ENCODE data around the gene PRSS33.

Gene PRSS33

DNA sequence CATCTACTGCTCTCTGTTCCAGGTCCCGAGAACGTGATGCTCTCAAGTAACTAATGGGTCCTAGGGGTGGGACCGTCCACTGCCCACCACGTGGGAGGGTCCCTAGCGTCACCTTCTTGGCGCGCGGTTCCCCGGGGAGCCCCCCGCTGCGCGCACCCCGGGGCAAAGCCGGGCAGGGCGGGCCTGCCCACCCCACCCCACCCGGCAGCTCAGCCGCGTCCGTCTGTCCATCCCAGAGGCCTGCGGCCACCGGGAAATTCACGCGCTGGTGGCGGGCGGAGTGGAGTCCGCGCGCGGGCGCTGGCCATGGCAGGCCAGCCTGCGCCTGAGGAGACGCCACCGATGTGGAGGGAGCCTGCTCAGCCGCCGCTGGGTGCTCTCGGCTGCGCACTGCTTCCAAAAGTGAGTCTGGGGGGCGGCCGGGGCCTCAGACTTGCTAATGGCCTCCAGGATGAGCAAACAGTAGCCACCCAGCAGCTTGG is 11.4 kb upstream of the PRSS33 start:
- no peak for DNase-seq

- no peak for DNase-seq
Observed at GRCh38 chr16:2795395-2796143, 8.2 kb upstream of the PRSS33 start.

GRCh38 chr16:2792940-2793339 is 5.6 kb upstream of the PRSS33 start:
- no peak for DNase-seq

- DNase-seq, result no peak
Observed at GRCh38 chr16:2791174-2791573, 3.8 kb upstream of the PRSS33 start.

DNA sequence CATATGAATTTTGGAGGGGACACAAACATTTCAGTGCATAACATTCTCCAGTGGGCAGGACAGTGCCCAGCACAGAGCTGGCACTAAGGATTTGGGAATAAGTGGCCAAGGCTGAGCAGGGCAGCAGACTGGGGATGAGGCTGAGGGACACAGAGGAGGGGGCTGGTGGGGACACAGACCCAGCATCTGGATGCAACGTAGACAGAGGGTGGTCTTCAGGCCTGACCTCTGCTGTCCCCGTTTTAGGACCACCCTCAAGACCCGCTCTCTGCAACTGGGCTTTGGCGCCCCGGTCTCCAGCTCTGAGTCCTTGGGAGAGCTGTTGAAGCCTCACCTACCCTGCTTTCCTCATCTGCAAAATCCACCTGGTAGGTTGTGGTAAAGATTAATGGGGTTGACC is 3.3 kb upstream of the PRSS33 start:
- no peak for DNase-seq

DNA sequence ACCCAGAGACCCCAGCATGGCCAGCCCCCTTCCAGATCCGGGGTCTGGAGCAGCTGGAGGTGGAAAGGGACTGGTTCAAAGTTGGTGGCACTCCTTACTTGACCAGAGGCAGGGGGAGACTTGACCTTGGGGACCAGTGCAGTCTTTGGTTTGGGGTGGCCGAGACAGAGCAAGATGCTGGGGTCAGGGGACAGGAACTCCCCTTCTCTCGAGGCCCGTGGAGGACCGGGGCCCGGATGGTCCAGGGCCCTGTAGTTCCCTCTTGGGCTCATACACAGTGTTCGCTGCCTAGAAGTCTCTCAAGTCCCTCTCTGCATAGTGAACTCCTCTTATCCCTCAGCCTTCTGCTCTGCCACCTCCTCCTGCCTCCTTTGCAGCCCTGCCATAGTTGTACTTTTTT is 601 bp upstream of the PRSS33 start:
- no peak for DNase-seq

DNA sequence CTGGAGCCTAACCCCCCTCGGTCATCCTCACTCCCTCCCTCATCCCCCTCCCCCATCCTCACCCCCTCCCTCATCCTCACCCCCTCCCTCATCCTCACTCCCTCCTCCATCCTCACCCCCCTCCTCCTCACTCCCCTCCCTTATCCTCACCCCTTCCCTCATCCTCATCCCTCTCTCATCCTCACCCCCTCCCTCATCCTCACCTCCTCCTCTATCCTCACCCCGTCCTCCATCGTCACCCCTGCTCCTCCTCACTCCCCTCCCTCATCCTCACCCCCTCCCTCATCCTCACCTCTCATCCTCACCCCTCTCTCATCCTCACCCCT is 571 bp downstream of the PRSS33 start:
- DNase-seq, result no peak

- no peak for DNase-seq
Observed at GRCh38 chr16:2786061-2786825, 1.1 kb downstream of the PRSS33 start.

GRCh38 chr16:2785101-2785991 is 2.0 kb downstream of the PRSS33 start:
- DNase-seq, result no peak

- DNase-seq, result no peak
Observed at GRCh38 chr16:2784358-2785100, 2.8 kb downstream of the PRSS33 start.

GRCh38 chr16:2783581-2784357 is 3.6 kb downstream of the PRSS33 start:
- no peak for DNase-seq

GRCh38 chr16:2782583-2783351 is 4.6 kb downstream of the PRSS33 start:
- DNase-seq, result no peak

DNA sequence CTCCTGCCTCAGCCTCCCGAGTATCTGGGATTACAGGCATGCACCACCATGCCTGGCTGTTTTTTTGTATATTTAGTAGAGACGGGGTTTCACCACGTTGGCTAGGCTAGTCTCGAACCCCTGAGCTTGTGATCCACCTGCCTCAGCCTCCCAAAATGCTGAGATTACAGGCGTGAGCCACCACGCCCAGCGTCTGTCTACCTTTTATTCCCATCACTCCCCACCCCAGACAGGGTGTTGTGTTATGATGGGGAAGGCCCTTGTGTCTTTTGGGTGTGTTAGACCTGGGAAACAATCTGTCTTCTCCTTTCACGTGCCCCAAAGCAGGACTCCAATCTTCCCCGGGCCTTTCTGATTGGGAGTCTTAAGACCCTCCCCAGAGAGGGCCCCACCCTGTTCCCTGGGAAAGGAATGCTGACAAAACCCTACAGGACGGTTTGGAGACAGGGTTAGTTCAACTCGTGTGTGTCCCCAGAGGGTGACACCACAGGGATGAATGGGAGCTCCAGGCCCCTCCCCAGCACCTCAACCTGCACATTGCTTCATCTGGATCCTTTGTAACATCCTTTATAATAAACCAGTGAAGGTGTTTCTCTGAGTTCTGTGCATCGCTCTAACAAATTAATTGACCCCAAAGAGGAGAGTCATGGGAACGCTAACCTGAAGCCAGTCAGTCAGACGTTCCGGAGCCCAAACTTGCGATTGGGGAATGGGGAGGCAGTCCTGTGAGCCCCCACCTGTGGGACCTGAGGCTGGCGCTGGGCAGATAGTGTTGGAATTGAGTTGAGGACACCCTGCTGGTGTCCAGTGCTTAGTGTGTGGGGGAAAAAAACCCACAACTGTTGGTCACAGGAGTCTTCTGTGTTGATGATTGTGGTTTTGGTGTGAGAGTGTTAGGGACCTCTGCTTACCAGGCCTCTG is 7.1 kb downstream of the PRSS33 start:
- DNase-seq, result no peak

- DNase-seq, result no peak
Observed at GRCh38 chr16:2779151-2779920, 8.0 kb downstream of the PRSS33 start.

DNA sequence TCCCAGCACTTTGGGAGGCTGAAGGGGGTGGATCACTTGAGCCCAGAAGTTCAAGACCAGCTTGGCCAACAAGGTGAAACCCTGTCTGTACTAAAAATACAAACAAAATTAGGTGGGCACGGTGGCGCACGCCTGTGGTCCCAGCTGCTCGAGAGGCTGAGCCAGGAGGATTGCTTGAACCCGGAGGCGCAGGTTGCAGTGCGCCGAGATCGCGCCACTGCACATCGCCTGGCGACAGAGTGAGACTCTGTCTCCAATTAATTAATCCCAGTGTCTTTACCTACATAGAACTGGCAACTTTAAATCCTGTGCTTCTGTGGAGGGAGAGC is 8.8 kb downstream of the PRSS33 start:
- no peak for DNase-seq

GRCh38 chr16:2777903-2778629 is 9.3 kb downstream of the PRSS33 start:
- no peak for DNase-seq

DNA sequence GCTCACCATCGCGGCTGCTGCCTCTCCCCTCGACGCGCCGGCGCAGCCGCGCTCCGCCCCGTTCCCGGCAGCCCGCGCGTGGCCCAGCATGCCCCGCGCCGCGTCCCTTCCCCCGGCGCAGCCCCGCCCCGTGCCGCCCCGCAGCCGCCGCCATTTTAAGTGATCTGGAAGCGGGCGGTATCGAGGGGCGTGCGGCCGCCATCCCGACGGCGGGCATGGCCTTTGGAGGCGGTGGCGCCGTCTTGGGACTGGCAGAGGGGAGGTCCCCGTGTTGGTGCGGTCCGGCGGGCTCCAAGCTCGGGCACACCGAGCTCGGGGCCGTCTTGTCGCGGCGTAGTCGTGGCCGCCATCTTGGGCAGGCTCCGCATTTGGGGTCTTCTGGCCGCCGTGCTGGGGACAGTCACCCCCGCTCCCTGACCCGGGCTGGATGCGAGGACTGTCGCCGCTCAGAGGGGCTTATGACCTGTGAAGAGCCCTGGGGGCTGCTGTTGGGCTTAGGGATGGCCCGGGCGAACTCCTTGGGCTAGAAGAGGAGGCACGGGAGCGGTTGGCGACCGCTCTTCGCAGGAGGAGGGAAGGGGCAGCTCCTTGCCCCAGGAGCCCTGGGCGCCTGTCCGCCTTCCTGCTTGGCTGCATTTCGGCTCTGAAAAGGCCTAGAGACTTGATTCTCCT is 10.0 kb downstream of the PRSS33 start, which contains the start of gene ELOB:
Gene ELOB, minus strand, starts transcription at position 50 of the 672 bp plus-strand sequence. Its CDS starts 41 bp downstream, at position 9.
- peak; percentile 83 for DNase-seq

Data from fibroblast of skin of abdomen (primary cell).